ENCODE results near the gene KIF22. TPM values are rescaled to one million over a fixed set of nuclear protein-coding genes. Genes with fewer than 3 reads are reported as not detected.

The KIF22 gene
- polyA plus RNA-seq, 2 of the 4 experiments (the other 2 are of a cell fraction): 64.3 to 73.7 TPM

DNA sequence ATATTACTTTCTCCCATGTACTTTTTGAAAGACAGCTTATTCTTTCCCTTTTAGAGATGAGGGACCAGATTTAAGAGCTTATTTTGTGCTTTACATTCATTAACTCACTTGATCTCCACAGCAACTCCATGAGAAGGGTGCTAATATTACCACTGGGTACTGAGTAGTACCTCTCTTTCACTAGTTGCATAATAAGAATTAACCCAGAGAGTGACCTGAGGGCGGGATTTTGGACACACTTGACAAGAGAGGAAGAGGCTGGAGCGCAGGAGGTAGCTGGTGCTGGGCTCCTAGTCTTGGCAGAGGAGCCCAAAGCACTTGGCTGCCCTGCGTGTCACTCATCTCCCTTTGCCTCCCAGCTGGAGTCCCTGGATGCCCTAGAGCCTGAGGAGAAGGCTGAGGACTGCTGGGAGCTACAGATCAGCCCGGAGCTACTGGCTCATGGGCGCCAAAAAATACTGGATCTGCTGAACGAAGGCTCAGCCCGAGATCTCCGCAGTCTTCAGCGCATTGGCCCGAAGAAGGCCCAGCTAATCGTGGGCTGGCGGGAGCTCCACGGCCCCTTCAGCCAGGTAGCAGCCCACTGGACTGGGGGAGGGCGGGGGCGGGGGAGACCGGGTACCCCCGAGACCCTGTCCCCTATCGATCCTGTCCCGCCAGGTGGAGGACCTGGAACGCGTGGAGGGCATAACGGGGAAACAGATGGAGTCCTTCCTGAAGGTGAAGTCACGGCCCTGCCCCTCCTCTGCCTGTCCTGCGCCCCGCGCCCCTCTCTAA, 14.1 kb downstream of the KIF22 start:
- ChIA-PET POLR2A (interaction anchor here (0.9 to 1.4 kb wide), 4 partner anchors 10 to 104 kb away, joined by 3 to 17 read pairs (median 4); partner anchors contain the start of gene KIF22), CTCF (interaction anchor here (1.0 to 7.2 kb wide), 7 partner anchors 11 to 227 kb away, joined by 4 to 54 read pairs (median 6); partner anchors contain the start of genes KIF22 and PAGR1)
- Histone ChIP-seq H3K27ac (peak overlapping the region; percentile 98 to 99), H3K9me3 (no peaks in the 10 kb centered on the region), H3K4me2 (peak overlapping the region; percentile 86), H3K4me1 (peaks cover 30% of the 10 kb centered on the region), H3K4me3 (peak overlapping the region; percentile 55)
- ATAC-seq: peak; percentile 0 to 2; a peak in 3 of 6 replicates
- 15% methylated on average over 15 of the region's 26 CpGs for WGBS (ENCODE audit: missing lambda C conversion rate)
- TF ChIP-seq PBX3 (IDR thresholded peaks at IDR 0.05) (peak; percentile 45), ESRRA (IDR thresholded peaks at IDR 0.05; ENCODE audit: borderline replicate concordance, low read length) (no peak)
- FAIRE-seq: no peak
- no peak for DNase-seq (ENCODE audit: low read depth in 1 of 2, low spot score in 1 of 2)

GRCh38 chr16:29805232-29806098, 14.9 kb downstream of the KIF22 start:
- WGBS (ENCODE audit: missing lambda C conversion rate): 2% methylated on average over 47 of the region's 103 CpGs
- ATAC-seq: peak; percentile 44 to 80
- TF ChIP-seq REST (IDR thresholded peaks at IDR 0.05) (no peak), HOXB13 (CRISPR knock-in tag; IDR thresholded peaks at IDR 0.05; ENCODE audit: low read depth) (no peak), MAX (IDR thresholded peaks at IDR 0.05) (peak; percentile 98), FOSB (CRISPR knock-in tag; IDR thresholded peaks at IDR 0.05) (no peak; the same call in 1 of the 2 replicates), HEYL (CRISPR knock-in tag; IDR thresholded peaks at IDR 0.05) (no peak), CBX8 (IDR thresholded peaks at IDR 0.05) (no peak), KDM5A (IDR thresholded peaks at IDR 0.05) (peak; percentile 94), MYC (IDR thresholded peaks at IDR 0.05; ENCODE audit: borderline replicate concordance, low read length) (peak; percentile 98), JUN (IDR thresholded peaks at IDR 0.05) (peak; percentile 81 to 98), MAZ (IDR thresholded peaks at IDR 0.05; ENCODE audit: borderline replicate concordance, low read depth, low read length) (peak; percentile 94), TFCP2L1 (CRISPR knock-in tag; IDR thresholded peaks at IDR 0.05) (peak; percentile 92), NR3C1 (IDR thresholded peaks at IDR 0.05) (no peak), POLR2AphosphoS2 (conservative IDR thresholded peaks at IDR 0.05; ENCODE audit: low read length) (peak; percentile 93), SREBF2 (IDR thresholded peaks at IDR 0.05) (no peak), HDAC2 (IDR thresholded peaks at IDR 0.05) (peak; percentile 45; the same call in 1 of the 2 replicates), PHF8 (IDR thresholded peaks at IDR 0.05; ENCODE audit: borderline replicate concordance, low read depth) (peak; percentile 71), SMC3 (IDR thresholded peaks at IDR 0.05) (0 out of 3 replicates have a peak, but pooled peaks have one; percentile 7), FOXS1 (CRISPR knock-in tag; IDR thresholded peaks at IDR 0.05) (0 out of 2 replicates have a peak, but pooled peaks have one; percentile 75), TP53 (CRISPR knock-in tag; IDR thresholded peaks at IDR 0.05) (peak; percentile 53; the same call in 1 of the 2 replicates)
- TF ChIP-seq, protein P1, sequence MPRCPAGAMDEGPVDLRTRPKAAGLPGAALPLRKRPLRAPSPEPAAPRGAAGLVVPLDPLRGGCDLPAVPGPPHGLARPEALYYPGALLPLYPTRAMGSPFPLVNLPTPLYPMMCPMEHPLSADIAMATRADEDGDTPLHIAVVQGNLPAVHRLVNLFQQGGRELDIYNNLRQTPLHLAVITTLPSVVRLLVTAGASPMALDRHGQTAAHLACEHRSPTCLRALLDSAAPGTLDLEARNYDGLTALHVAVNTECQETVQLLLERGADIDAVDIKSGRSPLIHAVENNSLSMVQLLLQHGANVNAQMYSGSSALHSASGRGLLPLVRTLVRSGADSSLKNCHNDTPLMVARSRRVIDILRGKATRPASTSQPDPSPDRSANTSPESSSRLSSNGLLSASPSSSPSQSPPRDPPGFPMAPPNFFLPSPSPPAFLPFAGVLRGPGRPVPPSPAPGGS (IDR thresholded peaks at IDR 0.05): peak; percentile 90
- TF ChIP-seq, protein P2, sequence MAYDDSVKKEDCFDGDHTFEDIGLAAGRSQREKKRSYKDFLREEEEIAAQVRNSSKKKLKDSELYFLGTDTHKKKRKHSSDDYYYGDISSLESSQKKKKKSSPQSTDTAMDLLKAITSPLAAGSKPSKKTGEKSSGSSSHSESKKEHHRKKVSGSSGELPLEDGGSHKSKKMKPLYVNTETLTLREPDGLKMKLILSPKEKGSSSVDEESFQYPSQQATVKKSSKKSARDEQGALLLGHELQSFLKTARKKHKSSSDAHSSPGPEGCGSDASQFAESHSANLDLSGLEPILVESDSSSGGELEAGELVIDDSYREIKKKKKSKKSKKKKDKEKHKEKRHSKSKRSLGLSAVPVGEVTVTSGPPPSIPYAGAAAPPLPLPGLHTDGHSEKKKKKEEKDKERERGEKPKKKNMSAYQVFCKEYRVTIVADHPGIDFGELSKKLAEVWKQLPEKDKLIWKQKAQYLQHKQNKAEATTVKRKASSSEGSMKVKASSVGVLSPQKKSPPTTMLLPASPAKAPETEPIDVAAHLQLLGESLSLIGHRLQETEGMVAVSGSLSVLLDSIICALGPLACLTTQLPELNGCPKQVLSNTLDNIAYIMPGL (CRISPR knock-in tag; IDR thresholded peaks at IDR 0.05; ENCODE audit: borderline replicate concordance): no peak
- TF ChIP-seq, protein P3, sequence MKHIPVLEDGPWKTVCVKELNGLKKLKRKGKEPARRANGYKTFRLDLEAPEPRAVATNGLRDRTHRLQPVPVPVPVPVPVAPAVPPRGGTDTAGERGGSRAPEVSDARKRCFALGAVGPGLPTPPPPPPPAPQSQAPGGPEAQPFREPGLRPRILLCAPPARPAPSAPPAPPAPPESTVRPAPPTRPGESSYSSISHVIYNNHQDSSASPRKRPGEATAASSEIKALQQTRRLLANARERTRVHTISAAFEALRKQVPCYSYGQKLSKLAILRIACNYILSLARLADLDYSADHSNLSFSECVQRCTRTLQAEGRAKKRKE (CRISPR knock-in tag; IDR thresholded peaks at IDR 0.05; ENCODE audit: low read depth): peak; percentile 68; the same call in 1 of the 2 replicates

More at GRCh38 chr16:29805232-29806098, 14.9 kb downstream of the KIF22 start:
- Histone ChIP-seq H3K9me3 (no peaks in the 10 kb centered on the region), H3K4me3 (peak overlapping the region; percentile 55), H3K27ac (peak overlapping the region; percentile 98 to 99), H3K4me1 (peaks cover 38% of the 10 kb centered on the region), H3K4me2 (peak overlapping the region; percentile 86)
- FAIRE-seq: no peak
- DNase-seq (ENCODE audit: low read depth in 1 of 2, low spot score in 1 of 2): peak; percentile 84 to 98
- CTCF ChIA-PET: interaction anchor here (1.8 to 7.2 kb wide), 5 partner anchors 10 to 227 kb away, joined by 5 to 74 read pairs (median 16); partner anchors contain the start of genes KIF22, MVP and PAGR1
- POLR2A ChIA-PET: interaction anchor here (0.5 to 3.7 kb wide), 7 partner anchors 11 to 529 kb away, joined by 3 to 25 read pairs (median 4); partner anchors contain the start of genes KIF22 and PAGR1
